NCI-H524 (cell line): Measurements from ENCODE around the gene SLC23A1.
A peak's percentile ranks its signal among the peaks of the same experiment; 100 is the strongest.
"Not testable (repeated sequence)": the region's sequence is repeated elsewhere in the genome, so short reads cannot be mapped to it uniquely, and the experiment has no call there.

Experiments
- DNase-seq, 2 experiments: peaks; one replicate each; lab custom pipeline; 2025; lab: John Stamatoyannopoulos, UW

The SLC23A1 gene

DNA sequence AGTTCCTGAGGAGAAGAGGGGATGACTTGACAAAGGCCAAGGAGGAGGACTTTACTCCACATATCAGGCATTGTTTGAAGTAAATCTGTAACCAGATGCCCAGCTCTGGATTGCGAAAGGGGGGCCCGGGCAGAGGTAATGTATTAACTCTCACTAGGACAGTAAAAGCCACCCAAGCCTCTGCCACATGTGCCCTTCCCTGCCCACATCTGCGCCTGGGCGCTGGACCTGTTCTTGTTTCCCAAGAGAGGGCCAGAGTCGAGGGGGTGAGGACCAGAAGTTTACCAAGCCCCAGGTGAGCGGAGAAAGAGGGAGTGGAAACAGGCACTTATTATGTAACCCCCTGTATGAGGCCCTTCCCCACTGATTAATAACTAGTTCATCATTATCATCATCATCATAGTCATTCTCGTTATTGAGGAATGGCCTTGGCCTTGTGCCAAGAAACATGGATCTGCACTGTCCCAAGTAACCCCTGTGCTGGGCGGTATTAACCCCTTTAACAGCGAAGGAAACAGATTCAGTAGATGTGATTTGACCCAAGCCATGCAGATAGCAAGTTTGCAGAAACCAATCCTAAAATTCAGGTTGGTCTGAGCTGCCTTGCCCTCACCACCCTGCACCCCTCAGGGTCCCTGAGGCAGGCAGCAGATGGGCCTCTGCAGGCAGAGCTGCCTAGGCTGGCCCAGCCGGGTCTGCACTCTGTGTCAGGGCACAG is at the start of gene SLC23A1:
TSS of gene SLC23A1 (minus strand) at position 23 of the 718 bp plus-strand sequence. CDS start 44 bp downstream, outside the sequence.
- no peak for DNase-seq

DNA sequence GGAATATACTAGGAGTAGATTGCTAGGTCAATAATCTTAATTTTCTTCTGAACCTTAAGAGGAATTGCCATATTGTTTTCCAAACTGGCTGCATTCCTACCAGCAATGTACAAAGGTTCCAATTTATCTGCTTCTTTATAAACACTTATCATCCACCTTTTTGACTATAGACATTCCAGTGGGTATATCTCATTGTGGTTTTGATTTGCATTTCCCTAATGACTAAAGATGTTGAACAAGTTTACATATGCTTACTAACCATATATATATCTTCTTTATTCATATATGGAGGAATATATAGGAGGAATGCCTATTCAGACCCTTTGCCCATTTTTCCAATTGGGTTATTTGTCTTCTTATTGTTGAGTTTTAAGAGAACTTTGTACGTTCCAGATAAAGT is 48.6 kb upstream of the SLC23A1 start:
- DNase-seq, result no peak

DNA sequence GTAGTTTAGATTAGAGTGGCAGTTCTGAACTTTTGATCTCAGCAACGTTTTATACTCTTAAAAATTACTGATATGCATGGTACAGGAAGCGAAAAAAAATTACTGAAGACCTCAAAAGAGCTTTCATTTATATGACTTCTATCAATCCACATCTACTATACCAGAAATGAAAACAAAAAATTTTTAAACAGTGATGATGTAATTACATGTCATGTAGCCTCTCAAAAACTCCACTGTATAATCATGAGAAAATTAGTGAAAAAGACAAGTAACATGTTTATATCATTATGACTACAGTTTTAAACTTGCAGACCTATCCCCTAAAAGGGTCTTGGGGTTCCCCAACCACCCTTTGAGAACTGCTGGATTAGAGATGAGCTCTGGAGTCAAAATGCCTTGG is 46.9 kb upstream of the SLC23A1 start:
- DNase-seq, result no peak

DNA sequence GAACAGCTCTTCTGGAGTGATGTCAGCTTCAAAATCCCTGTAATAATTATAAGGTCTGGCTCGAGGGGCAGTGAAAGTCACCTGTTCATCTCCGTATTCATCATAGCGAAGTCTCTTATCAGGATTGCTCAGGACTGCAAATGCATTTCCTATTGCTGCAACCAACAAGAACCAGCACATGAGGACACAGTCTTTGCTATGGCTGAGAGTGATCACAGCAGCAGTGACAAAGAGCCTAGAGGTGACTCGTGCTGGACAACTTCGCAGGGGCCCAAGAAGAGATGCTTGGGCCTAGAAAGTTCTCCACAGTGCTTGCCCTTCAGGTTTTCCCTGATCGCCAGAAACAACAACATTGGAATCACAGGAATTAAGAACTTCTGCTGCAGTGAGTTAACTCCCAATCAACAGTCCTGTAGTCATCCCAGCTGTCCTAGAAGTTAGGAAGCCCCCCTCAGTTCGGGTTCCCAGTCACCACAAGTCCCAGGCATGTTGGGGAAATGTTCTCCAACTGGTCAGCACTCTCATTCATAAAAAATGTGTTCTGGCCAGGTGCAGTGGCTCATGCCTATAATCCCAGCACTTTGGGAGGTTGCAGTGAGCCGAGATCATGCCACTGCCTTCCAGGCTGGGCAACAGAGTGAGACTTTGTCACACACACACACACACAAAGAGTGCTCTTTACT is 43.2 kb upstream of the SLC23A1 start:
- DNase-seq, result no peak

DNA sequence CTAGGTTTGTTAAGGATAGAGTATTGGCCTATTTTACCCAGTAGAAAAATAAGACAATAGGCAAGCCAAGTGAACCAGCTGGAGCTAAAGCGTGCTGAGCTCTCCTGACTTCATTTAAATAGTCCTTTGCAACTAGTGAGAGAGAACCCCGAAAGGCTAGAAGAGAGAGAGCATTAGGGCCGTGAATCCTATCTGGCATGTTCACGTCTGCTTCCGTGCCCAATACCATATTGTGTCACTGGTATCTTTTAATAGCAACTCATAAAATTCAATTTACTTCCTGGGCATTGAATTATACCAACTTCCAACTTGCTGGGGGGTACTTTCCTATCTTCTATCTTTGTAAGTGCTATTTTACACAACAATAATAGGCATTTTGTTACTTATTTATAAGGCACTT is 42.4 kb upstream of the SLC23A1 start:
- DNase-seq, result no peak

DNA sequence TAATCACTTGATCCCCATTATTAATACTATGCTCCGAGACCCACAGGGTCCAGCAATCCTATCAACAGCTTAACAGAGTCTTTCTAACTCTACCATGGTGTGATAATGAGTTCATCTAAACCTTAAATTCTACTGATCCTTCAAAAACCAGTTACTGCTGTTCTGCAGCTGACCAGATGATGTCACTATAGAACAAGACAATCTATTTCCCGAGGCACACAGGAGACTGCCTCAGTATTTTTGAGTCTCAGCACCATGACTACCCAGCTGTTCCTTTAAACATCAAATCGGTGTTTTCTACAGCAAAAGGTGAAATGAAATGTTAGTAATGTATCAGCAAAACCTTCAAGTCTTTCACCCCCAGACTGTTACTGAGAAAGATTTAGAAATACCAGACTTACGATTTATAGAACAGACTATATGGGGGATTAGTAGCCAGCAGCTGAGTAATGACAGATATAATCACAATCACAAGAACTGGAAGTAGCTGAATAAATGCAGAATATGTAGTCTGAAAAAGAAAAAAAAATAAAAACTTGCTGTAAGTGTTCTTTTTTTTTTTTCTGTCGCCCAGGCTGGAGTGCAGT is 39.3 kb upstream of the SLC23A1 start:
- peak; percentile 29 to 67 for DNase-seq

DNA sequence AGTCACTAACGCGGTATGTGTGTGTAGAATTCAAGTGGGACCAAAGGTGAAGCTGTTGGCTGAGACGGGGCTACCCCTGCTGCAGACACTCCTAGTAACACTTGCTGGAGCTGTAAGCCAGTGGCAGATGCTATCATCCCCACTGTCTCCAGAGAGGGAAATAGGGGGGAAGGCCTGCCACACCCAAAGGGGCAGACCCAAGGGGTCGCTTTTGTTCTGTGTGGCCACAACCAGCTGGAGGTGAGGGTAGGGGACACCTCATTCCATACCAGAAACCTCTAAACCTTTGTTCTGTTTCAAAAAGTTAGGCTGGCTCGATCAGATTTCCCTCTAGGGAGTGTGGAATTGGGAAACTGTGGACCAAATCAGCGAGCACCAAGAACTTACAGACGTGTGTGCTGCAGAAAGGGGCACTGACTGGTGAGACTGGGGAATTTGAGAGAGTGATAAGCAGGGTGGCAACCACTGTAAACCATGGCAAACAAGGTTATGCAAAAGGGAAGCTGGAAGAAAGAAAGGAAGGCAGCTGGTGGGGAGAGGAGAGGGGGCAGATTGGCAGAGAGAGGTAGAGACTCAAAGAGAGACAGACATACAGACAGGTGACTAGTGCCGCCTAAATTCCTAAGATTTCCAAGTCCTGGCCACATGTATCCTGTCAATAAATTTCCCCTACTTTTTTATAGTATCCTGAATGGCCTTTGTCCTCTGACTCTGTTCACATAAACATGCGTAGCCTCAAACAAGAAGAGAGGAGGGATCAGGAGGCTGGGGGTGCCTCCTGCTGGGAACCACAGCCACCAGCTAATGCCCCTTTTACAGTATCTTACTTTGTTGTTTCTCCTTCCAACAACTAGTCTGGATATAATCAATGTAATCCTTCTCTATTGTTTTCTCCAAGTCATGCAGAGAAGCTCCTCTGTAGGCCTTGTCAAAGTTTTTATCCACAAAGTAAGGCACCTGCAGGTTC is 36.4 kb upstream of the SLC23A1 start:
- no peak for DNase-seq

DNA sequence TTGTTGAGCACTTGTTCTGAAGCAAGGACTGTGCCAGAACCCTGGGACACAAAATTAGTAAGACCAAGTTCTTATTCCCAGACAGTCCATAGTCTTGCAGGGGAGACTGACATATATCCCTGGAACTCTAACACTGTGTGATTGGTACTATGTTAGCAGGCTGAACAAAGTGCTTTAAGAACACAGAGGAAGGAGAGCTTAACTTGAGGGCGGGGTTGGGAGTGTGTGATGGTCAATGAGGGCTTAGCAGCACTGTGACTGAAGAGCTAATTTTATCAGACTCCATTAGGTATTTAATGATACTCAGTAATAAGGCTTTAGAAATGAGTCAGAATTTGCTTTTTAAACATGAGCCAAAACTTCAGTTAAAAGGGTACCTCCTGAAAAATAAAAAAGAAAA is 35.7 kb upstream of the SLC23A1 start:
- DNase-seq, result no peak

DNA sequence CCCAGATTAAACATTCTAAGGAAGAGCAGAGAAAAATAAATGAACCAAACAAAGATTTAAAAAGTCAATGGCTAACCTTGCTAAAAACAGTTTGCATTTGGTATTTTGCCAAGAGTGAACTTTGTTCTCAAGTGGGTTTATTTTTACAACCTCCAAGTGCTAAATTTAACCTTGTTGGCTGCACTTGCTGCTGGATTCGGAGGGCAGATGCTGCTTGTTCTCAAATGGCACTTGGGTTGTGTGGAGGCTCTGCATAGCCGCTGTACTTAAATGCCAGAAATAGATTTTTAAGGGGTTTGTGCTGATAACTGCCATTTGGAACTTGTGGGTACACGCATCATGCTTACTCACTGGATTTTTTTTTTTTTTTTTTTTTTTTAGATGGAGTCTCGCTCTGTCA is 34.1 kb upstream of the SLC23A1 start:
- DNase-seq, result no peak

DNA sequence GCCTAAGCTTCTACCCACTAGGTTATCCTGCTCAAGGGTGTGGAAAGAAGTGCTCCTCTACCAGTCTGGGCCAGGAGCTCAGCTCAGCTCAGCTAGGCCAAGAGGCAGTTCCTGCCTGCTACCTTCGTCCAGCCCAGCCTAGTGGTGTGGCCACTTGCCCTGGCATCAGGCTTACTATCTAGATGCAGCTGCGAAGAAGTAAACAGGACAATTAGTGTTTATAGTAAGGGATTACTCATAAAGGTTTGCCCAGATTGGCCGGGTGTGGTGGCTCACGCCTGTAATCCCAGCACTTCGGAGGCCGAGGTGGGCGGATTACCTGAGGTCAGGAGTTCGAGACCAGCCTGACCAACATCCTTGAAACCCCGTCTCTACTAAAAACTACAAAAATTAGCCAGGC is 33.6 kb upstream of the SLC23A1 start:
- no peak for DNase-seq

DNA sequence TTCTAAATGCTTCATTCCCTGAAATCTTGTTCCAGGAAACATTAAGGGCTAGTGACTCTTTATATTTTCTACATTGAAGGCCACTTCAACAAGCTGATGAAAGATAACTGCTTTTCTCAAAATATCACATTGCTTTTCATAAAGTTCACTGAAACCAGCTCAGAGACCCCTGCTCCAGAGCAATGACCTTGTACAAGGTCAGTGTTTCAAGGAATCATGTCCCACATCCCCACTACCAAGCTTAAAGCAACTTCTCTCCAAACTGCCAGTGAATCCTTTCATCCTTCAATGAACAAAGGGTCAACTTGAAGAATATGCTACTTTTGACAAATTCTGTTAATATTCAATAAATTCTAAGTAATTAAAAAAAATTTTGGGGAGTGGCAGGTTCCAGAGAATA is 32.8 kb upstream of the SLC23A1 start:
- DNase-seq, result no peak

DNA sequence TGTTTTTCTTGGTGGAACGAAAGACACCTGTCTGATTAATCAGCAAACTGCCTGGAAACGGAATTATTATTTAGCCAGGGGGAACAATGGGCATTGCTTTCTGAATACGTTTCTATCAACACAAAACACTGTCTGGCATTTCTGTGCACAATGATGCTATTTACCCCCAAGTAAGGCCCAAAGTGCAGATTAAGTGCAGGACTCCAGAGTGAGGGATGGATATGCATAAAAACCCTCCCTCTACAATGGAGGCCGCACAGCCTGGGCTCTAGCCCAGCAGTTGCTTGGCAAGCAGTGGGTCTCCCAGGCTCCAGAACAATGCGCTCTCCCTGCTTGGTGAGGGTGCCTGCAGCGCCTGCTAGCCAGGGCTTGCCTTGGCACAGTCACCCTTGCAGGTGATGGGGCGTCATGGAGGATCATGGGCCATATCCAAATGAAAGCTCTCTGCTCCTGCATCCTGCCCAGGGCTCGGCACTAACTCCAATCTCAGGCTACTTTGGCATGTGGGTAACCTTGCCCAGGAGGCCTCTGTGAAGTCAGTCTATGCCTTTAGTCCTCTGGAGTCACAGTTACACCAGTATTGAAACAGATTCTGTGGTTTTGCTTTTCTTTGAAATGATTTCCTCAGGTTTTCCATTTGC is 32.2 kb upstream of the SLC23A1 start:
- DNase-seq, result no peak

DNA sequence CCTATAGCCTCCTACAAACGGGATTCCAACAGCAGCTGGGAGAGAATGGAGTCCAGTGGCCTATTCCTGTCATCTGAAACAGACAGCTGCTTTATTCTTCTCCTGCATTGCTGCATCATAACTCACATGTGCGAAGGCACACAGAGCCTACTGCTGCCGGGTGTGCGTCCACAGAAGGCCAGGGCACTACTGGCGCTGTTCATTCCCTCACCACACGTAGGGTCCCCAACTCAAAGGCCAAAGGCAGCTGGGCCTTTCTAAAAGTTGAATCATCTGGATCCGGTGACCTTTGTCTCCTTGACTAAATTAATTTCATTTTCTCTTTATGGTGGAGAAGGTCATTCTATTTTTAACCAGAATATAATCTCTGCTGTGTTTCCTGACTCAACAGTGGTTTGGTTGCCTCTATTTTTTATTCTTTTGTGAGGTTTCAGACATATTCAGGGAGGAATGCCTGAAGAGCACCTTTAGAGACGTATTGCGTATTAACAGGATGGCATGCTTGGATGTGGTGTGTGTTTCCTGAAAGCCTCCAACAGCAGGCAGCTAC is 31.6 kb upstream of the SLC23A1 start:
- no peak for DNase-seq

DNA sequence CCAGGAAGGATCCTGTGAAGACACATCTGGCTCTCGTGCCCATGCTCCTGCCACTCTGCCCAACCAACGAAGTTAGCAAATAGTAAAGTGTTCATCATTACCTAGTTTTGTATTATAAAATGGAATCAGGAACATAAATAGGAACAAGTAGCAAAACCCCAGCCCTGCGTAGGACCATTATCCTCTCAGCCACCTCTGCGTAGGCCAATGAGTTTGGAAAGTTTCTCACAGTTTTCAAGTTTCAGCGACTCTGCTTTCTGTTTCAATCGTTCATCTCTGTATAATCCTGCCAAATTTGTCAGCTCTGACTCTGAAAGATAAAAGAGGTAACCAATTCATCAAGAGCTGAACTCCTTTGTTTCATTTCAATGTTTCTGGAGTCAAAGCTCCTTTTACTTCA is 30.9 kb upstream of the SLC23A1 start:
- no peak for DNase-seq

DNA sequence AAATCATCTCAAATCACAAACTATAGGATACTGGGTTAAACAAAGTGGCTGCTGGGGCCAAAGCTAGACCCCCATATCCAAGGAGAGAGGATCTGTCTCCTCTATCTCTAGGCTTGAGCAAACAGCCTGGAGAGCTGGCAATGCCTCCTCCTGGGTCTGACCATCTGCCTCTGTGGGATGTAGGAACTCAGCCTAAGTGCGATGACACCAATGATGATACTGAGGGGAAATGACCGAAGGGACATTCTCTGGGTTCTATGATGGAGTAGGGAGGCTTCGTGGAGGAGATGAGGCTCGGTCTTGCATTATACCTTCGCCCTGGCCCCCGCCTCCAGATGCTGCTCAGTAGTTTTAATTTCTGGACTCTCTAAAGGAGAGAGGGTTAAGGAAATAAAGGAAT is 30.1 kb upstream of the SLC23A1 start:
- no peak for DNase-seq

DNA sequence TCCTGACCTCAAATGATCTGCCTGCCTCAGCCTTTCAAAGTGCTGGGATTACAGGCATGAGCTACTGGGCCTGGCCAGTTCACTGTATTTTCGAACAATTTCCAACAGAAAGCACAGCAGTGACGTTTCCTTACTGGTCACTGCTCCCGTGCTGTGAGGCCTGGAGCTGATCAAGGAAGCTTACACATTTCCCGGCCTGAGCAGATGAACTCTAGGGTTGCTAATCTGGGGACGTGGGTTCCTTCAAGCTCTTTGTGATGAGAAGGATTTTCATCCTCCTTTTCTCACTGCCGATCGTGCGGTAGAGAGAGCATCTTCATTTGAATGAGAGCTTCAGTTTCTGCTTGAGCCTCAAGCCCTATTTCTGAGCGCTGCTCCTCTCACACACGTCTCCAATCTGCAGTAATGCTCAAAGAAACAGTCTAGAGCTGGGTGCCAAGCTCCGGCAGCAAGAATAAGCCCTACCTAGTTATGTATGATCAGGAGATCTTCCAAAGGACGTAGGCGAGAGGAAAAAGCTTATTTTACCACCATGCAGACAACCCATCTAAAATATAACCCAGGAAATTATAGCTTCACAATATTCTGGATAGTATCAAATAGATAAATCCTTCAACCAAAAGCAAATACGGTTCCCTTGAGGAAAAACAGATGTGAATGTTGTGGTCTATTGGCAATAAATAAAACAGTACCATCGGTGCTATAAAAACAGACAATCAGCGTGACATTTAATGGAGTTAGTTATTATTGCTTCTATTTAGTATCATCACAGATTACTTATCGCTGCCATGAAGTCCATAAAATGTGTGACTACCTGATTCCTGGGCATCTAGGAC is 28.1 kb upstream of the SLC23A1 start:
- no peak for DNase-seq

DNA sequence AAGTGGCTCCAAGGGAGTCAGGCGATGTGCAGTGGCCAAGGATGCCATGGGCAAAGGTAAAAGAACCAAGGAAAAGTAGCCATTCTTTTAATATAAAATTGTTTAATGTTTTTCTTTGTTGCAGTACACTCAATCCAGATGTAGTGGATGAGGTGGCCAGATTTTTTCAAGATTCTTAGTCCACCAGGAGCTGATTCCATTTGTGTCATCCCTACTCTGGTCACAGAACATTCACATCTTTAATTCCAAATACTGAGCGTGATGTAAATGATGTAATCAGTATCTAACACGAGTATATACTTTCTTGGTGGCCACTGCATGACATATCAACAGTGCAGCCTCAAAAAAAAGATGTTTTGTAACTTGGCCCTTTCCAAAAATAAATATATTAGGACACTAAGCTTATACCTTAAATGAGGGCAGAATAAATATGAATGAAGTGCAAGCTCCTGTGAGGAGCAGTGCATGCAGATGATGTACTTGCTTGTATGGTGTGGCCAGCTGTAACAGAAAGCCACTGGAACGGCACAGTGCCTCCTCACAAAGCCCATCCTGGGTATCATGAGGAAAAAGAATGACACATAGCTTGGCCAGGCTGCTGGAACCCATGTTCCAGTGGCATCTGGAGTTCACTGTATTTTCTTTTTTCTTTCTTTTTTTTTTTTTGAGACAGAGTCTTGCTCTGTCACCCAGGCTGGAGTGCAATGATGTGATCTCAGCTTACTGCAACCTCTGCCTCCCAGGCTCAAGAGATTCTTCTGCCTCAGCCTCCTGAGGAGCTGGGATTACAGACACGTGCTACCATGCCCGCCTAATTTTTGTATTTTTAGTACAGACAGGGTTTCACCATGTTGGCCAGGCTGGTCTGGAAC is 27.3 kb upstream of the SLC23A1 start:
- DNase-seq, result no peak

DNA sequence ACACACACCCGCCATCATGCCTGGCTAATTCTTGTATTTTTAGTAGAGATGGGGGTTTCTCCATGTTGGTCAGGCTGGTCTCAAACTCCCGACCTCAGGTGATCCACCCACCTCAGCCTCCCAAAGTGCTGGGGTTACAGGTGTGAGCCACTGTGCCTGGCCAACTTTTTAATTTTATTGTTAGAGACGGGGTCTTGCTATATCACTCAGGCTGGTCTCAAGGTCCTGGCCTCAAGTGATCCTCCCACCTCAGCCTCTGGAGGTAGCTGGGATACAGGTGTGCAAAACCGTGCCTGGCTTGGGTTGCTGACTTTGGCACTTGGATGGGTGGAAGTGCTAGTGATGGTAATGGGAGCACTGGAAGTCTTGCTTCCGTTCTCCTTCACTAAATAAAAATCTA is 26.0 kb upstream of the SLC23A1 start:
- not testable (repeated sequence) for DNase-seq

DNA sequence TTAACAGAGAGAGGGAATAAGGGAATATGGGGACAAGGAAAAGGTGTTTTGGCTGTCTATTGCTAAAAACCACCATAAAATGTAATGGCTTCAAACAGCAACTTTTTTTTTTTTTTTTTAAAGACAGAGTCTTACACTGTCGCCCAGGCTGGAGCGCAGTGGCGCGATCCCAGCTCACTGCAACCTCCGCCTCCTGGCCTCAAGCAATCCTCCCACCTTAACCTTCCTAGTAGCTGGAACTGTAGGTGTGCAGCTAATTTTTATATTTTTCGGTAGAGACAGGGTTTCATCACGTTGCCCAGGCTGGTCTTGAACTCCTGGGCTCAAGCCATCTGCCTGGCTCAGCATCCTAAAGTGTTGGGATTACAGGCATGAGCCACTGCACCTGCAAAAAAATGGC is 25.1 kb upstream of the SLC23A1 start:
- DNase-seq, result no peak

DNA sequence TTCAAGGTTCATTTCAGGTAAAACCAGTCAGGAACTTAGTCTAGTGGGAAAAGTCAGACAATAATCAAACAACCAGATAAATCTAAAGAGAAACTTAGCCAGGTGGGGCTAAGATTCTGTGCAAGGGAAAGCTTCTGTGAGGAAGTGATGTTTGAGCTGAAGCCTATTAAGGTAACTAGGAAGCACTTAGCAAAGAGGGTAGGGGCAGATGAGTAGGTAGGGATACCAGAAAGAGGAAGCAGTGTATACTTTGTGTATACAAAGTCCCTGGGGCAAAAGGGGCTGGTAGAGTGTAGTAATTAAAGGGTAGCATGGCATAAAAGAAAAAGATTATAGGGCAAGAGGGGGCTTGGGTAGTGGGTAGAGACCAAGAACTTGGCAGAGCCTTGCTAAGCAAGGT is 24.4 kb upstream of the SLC23A1 start:
- no peak for DNase-seq
